MCF 10A (cell line): ENCODE data around the gene STAU1. TPM values are rescaled to one million over a fixed set of nuclear protein-coding genes. Genes with fewer than 3 reads are reported as not detected.
"Not testable (repeated sequence)": the region's sequence is repeated elsewhere in the genome, so short reads cannot be mapped to it uniquely, and the experiment has no call there.

Experiments used
- BruUV-seq: library from RNA; stranded (reverse); fragments of 400-500 nt; replicated peaks from 2 replicates; lab custom pipeline; 2021; lab: Mats Ljungman, UMichigan
- CTCF ChIA-PET: fragments of 300-600 bp; sonication (Branson Sonifier 250); formaldehyde crosslinking; extraction: SDS; loops from one replicate; lab custom pipeline; 2021; ENCODE audit warnings: antibody characterized with exemption, inconsistent platforms; lab: Yijun Ruan, JAX
- POLR2A ChIA-PET: fragments of 300-600, 350-650 bp; sonication (Branson Sonifier 250); formaldehyde crosslinking; extraction: SDS; loops from one replicate; lab custom pipeline; 2020; ENCODE audit warnings: antibody characterized with exemption, inconsistent platforms; lab: Yijun Ruan, JAX
- DNase-seq: peaks from one replicate; pipeline ENCODE4 v3.0.0-alpha.2; 2018; ENCODE audit not compliant: unreplicated experiment
- H3K27ac Mint-ChIP-seq: one replicate; pipeline ENCODE4 v1.8.0; 2022; ENCODE audit warnings: mild to moderate bottlenecking, low read depth, mixed read lengths; ENCODE audit not compliant: unreplicated experiment
- H3K27me3 Mint-ChIP-seq: one replicate; pipeline ENCODE4 v1.8.0; 2022; ENCODE audit warnings: mixed read lengths; ENCODE audit not compliant: insufficient read depth, unreplicated experiment
- H3K36me3 Mint-ChIP-seq: one replicate; pipeline ENCODE4 v1.8.0; 2022; ENCODE audit warnings: mild to moderate bottlenecking, moderate library complexity, mixed read lengths; ENCODE audit not compliant: insufficient read depth, unreplicated experiment
- H3K4me1 Mint-ChIP-seq: one replicate; pipeline ENCODE4 v1.8.0; 2022; ENCODE audit warnings: mixed read lengths; ENCODE audit not compliant: insufficient read depth, unreplicated experiment
- H3K4me3 Mint-ChIP-seq: one replicate; pipeline ENCODE4 v1.8.0; 2022; ENCODE audit warnings: mild to moderate bottlenecking, moderate library complexity, mixed read lengths; ENCODE audit not compliant: unreplicated experiment
- H3K9me3 Mint-ChIP-seq: one replicate; pipeline ENCODE4 v1.8.0; 2022; ENCODE audit warnings: mixed read lengths; ENCODE audit not compliant: unreplicated experiment
- CTCF ChIP-seq: fragments of 200-600 bp; IDR thresholded peaks from one replicate; pipeline ENCODE4 v1.8.0; 2022; ENCODE audit warnings: antibody characterized with exemption, mild to moderate bottlenecking; ENCODE audit not compliant: unreplicated experiment
- intact Hi-C: fragments of 100-400 bp; cut with micrococcal nuclease; formaldehyde crosslinking; loops from 2 replicates; pipeline ENCODE4 v1.14.1; 2022
- total RNA-seq: library from RNA; stranded (reverse); gene quantifications from 2 replicates; pipeline ENCODE4 v1.2.3, GENCODE V29; 2022

Gene STAU1
- total RNA-seq, 1 experiment from 2014 or later, result 110 TPM

- no peak for DNase-seq
- ChIA-PET CTCF (interaction anchor here (0.6 to 1.5 kb wide), 4 partner anchors 8 to 105 kb away, joined by 3 to 5 read pairs (median 4); no protein-coding TSS in a partner anchor), POLR2A (interaction anchor here (1.0 kb wide), 1 partner anchor 97 kb away, joined by 3 read pairs; no protein-coding TSS in a partner anchor)
- no peak overlapping the region for H3K4me3 Mint-ChIP-seq
- H3K27me3 Mint-ChIP-seq, result no peaks in the 10 kb centered on the region
- no peak overlapping the region for H3K27ac Mint-ChIP-seq
- no peaks in the 10 kb centered on the region for H3K4me1 Mint-ChIP-seq
- no peaks in the 10 kb centered on the region for H3K9me3 Mint-ChIP-seq
- peaks cover 75% of the 10 kb centered on the region for H3K36me3 Mint-ChIP-seq
- BruUV-seq, result no TSS peak
- intact Hi-C loops, result no loop called here
- no peak for TF ChIP-seq CTCF
Measured at GRCh38 chr20:49112596-49113274, 75.4 kb downstream of the STAU1 start.

DNA sequence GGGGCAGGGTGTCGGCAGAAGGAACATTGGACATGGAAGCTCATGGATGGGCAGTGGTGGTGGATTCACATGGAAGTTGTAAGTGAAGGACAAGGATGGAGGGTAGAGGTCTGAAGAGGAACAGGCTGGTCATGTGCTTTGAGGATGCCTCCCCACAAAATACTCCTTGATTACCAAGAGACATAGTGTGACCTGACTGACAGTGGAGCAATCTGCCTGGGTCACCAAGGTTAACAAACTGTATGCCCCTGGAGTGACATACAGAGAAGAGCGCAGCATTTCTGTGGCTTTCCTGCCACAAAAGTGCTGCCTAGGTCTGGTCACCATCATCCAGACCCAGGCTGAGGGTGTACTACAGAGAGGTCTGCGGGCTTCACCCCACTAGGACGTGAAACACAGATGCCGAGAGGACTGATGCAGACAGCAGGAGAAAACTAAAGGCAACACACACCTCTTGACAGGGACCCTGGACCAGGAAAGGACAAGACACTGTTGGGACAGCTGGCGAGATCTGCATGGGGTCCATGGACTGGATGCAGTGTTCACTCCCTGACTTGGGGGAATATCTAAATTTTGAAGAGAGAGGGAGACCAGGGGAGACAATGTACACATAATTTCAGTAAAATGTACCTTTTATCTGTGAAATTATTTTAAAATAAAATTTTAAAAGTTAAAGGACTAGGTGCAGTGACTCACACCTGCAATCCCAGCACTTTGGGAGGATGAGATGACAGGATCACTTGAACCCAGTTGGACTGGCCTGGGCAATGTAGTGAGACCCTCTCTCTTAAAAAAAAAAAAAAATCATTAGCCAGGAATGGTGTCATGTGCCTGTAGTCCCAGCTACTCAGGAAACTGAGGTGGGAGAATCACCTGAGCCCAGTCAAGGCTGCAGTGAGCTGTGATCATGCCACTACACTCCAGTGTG is 77.1 kb downstream of the STAU1 start:
- TF ChIP-seq CTCF, result no peak
- no peak overlapping the region for H3K4me3 Mint-ChIP-seq
- ChIA-PET CTCF (interaction anchor here (0.7 kb wide), 1 partner anchor 209 kb away, joined by 5 read pairs; no protein-coding TSS in a partner anchor), POLR2A (interaction anchor here (0.7 kb wide), 1 partner anchor 48 kb away, joined by 4 read pairs; no protein-coding TSS in a partner anchor)
- intact Hi-C loops, result no loop called here
- no TSS peak for BruUV-seq
- DNase-seq, result no peak
- H3K36me3 Mint-ChIP-seq, result peaks cover 58% of the 10 kb centered on the region
- H3K27me3 Mint-ChIP-seq, result no peaks in the 10 kb centered on the region
- peak overlapping the region; percentile 60 for H3K27ac Mint-ChIP-seq
- H3K4me1 Mint-ChIP-seq, result no peaks in the 10 kb centered on the region
- H3K9me3 Mint-ChIP-seq, result no peaks in the 10 kb centered on the region

GRCh38 chr20:49106328-49106727 is 81.8 kb downstream of the STAU1 start:
- DNase-seq, result no peak
- Mint-ChIP-seq H3K4me3 (no peak overlapping the region), H3K36me3 (peaks cover 55% of the 10 kb centered on the region), H3K9me3 (no peaks in the 10 kb centered on the region), H3K27ac (peak overlapping the region; percentile 23), H3K27me3 (no peaks in the 10 kb centered on the region), H3K4me1 (no peaks in the 10 kb centered on the region)
- ChIA-PET POLR2A (interaction anchor here (0.6 to 1.1 kb wide), 2 partner anchors 9 to 59 kb away, joined by 3 read pairs; no protein-coding TSS in a partner anchor), CTCF (interaction anchor here (0.6 to 1.1 kb wide), 3 partner anchors 19 to 247 kb away, joined by 3 to 5 read pairs (median 4); no protein-coding TSS in a partner anchor)
- intact Hi-C loops, result no loop called here
- no TSS peak for BruUV-seq
- TF ChIP-seq CTCF, result no peak

- H3K4me1 Mint-ChIP-seq, POLR2A ChIA-PET, DNase-seq, H3K4me3 Mint-ChIP-seq, H3K27ac Mint-ChIP-seq, H3K27me3 Mint-ChIP-seq, H3K9me3 Mint-ChIP-seq, BruUV-seq, intact Hi-C loops: not testable (repeated sequence)
- H3K36me3 Mint-ChIP-seq, result peaks cover 55% of the 10 kb centered on the region
- CTCF ChIA-PET, result interaction anchor here (0.6 to 0.7 kb wide), 3 partner anchors 8 to 132 kb away, joined by 3 read pairs; no protein-coding TSS in a partner anchor
Measured at GRCh38 chr20:49104979-49105547, 83.1 kb downstream of the STAU1 start.
